ENCODE results near the gene PBRM1.
"Not testable (repeated sequence)": the region's sequence is repeated elsewhere in the genome, so short reads cannot be mapped to it uniquely, and the experiment has no call there.

The PBRM1 gene

DNA sequence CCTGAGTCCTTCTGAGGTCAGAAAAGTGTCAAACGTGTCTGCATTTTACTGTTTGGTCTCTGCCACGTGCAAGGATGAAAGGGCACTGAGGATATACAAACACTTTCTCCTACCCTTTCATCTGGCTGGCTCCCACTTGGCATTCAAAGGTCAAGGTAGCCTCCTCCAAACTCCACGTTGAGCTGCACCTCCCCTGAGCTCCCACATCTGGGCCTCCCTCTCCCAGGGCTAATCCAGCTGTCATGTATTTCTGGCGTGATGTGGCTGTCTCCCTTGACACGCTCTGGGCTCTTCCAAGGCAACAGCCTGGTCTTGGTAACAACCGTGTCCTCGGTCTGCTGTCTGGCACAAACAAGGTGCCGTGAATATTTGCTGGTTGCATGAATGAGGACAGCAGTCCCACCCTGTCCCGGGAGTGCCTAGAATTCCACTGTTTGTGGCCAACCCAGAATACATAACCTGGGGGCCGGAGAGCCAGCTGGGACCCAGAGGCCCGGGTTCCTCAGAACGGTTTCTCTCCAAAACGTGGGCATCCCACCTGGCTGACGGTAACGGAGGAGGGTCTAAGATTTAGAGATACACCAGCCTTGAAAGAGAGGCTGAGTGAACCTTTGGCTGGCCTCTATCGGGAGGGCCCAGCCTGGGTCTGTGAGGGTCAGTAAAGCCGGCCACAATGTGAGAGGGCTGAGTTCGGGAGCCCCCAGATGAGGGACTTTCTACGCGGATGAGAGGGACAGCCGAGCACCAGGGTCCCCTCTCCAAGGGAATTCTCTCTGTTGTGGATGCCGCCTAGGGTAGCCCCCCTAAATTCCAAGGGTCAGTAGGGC lies 19.1 kb upstream of the PBRM1 start:
- in situ Hi-C loops (cut with MboI; ENCODE audit: low sequenced_read_pairs), result no loop called here

- in situ Hi-C loops (cut with MboI; ENCODE audit: low sequenced_read_pairs), result no loop called here
These were observed 17.6 kb upstream of the PBRM1 start for GRCh38 chr3:52703341-52703740.

DNA sequence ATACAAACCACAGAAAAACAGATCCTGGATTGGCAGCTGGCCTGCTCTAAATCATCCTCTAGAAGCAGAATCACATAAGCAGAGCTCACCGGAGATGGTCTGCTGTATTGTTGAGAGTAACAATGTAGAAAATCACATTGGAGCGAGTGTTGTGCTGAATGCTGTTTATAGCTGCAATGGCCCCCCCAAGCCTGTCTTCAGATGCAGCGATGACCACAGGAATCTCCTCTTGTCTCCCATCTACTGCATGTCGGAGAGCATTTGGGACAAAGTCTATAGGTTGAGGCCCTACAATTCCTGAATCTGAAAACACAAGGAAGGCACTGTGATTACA lies 11.9 kb upstream of the PBRM1 start:
- in situ Hi-C loops (cut with MboI; ENCODE audit: low sequenced_read_pairs), result no loop called here

DNA sequence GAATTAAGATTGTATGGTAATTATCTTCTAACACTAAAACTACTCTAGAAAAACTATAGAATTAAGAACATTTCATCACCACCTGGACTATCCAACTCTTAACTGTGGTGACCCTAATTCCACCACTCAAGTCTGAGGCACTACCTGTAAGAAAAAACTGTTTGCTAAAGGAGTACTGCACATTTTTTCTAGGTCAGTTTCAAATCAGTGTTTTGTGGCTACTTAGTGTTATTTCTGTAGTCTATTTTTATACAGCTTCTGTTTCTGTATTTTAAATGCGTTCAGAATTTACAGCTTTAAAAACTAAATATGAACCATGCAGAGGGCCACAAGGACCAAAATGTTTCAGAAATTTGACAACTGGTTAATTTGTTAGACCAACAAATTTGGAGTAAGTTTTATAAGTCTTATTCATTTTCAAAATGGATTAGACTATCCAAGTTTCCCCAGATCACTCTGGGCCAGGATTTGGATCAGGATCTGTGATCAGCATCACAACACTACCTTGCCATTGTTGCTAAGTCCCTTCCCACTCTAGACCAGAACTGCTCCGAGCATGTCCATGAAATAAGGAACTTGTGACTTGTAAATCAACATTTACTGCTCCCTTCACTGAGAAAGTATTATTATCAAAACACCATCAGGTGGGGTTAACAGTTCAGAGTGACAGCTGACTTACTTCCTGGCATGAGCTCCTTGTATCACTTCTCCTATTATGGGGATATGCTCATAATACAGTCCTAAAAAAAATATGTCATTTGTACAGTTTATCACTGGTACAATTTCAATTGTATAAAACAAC lies 11.3 kb upstream of the PBRM1 start:
- in situ Hi-C loops (cut with MboI; ENCODE audit: low sequenced_read_pairs), result no loop called here

DNA sequence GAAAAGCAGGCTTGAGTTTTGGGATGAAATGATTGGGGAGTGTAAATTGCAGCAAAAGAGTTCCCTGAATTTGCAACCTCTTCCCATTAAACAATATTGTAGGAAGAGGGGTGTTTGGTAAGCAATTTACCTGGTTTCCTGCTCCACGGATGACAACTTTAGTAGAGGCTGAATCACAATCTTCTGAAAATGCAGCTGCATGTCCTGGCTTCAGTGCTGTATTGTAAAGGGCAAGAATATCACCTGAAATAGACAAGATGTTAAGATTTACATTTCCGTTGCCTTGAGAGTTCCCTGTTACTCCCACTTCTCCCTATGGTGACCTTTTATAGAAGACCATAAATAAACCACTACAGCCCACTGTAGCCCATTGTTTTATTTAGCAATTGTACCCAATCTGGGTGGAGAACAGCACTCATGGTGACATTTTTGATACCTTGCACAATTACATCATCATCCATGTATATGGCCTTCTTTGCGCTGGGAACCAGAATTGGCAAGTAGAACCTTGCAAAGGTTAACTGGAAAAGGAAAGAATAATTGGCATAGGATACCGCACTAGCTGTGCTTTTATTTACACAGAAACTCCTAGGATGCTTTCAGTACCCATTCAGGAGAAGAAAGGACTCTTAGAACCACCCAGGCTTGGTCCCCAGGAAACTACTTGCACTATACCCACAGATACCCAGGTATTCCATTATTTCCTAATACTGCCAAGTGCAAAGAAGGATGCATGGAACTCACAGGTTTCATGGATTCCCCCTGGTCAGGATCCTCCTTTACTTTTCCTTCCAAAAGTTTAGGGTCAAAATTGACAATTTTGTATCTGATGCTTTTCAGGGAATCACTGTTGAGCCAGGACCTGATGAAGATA lies 10.3 kb upstream of the PBRM1 start:
- in situ Hi-C loops (cut with MboI; ENCODE audit: low sequenced_read_pairs), result no loop called here

DNA sequence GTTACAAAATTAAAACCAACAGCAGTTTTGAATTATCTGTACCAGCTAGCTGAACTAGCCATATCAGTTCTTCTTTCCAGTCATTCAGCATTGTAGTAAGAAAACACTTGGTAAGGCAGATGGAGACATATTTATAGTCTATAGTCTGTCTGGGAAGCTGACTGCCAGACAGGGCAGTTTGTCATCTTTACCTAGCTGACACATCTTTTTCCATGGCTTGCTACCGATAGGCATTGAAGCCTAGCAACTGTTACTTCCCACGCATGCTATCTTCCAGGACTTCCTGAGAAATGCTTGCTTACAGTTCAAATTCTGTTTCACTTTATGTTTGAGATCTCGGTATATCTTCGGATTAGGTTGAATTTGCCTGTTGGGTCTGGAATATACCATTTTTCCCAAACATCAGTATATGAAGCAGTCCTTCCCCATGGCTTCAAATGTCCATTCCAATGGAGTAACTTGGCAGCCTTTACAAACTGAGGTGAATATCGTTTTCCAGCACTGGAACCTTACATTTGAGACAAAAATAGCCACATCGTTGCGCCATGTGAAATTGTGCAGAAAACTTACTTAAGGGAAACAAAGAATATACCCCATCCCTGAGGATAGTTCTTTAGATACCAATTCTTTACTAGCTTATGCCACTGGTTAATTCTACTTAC lies 8.9 kb upstream of the PBRM1 start:
- in situ Hi-C loops (cut with MboI; ENCODE audit: low sequenced_read_pairs), result no loop called here

DNA sequence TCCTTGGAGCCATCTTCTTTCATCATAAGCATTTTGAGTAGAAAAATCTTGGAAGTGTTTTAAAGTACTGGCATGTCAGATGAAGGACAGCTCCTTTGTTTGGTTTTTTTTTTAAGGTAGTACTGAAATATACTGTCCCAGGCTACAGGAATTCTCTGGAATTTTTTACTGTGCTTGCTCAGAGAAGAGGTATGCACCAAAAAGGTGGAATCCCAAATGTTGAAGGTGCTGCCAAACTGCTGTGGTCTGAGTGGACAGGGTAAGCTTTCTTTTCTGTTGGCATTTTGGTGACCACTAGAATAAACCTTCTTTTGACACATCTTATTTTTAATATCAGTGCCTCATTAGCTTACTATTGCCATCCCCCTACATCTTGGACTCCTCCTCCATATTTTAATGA lies 7.4 kb upstream of the PBRM1 start:
- in situ Hi-C loops (cut with MboI; ENCODE audit: low sequenced_read_pairs), result no loop called here

DNA sequence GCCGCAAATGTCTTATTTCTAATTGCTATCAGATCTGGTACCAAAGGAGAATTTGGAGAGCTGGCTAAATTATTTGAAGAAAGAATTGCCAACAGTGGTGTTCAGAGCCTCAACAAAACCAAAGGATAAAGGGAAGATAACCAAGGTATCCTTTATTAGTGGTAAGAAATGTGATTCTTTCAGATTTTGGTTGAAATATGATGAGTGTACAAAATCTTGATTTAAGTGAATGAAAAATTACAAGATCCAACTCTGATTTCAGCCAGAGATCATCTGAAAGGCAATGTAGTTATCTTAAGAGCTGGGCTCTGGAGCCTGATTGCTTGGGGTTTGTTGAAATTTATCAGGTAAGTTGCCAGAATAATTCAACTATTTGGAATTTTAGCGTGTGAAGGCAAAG lies 4.8 kb upstream of the PBRM1 start:
- in situ Hi-C loops (cut with MboI; ENCODE audit: low sequenced_read_pairs), result no loop called here

- in situ Hi-C loops (cut with MboI; ENCODE audit: low sequenced_read_pairs), result no loop called here
These were observed 3.4 kb upstream of the PBRM1 start for GRCh38 chr3:52689151-52689550.

DNA sequence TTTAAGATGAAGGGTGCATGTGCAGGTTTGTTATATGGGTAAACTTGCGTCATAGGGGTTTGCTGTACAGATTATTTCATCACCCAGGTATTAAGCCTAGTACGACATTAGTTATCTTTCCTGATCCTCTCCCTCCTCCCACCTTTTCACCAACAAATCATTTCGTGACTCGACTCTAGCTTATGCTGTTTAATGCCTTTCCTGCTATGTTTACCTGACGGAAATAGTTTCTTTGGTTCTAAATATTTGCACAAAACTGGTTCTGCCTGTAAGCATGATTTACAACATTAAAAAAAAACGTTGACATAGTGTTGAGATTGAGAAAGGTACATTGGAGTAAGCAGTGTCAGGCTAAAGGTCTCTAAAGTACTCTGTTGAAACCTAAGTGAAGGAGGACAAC lies 2.6 kb upstream of the PBRM1 start:
- in situ Hi-C loops (cut with MboI; ENCODE audit: low sequenced_read_pairs), result no loop called here

DNA sequence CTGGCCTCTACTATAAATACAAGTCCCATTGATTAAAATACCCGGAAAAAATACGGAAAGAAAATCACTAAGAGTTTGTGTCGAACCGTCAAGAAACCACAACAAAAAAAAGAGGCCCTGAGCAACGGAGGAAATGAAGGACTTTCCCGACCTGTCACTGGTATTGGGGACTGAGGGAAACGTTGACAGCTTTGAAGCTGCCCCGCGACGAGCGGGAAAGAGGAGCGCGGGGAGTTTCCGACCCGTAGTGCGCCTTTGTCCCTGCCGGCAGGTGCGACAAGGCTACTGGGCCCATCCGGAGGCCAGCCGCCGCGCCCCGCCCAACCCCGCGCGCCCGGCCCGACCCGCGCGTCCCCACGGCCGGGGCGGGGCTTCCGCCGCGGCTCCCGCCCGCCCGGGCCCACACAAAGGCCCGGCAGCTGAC lies 416 bp downstream of the PBRM1 start:
- in situ Hi-C loops (cut with MboI; ENCODE audit: low sequenced_read_pairs), result no loop called here

DNA sequence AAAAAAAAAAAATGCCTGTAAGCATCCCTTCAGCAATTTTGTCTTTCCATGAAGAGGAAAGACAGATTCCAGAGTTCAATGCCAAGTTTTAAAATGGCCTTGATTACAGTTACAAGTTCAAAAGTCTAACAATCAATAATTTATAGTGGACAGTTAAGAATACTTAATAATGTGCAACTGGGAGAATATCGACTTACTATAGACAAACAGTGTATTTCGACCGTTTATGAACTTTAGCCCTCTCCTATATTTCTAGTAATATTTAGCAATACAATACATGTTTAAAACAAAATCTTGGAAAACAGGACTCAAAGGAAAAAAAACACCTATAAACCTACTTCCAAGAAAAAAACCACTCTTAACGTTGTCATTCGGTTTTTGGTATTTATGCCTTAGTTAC lies 1.5 kb downstream of the PBRM1 start:
- in situ Hi-C loops (cut with MboI; ENCODE audit: low sequenced_read_pairs), result no loop called here

GRCh38 chr3:52683611-52684010 lies 2.1 kb downstream of the PBRM1 start:
- in situ Hi-C loops (cut with MboI; ENCODE audit: low sequenced_read_pairs), result no loop called here

DNA sequence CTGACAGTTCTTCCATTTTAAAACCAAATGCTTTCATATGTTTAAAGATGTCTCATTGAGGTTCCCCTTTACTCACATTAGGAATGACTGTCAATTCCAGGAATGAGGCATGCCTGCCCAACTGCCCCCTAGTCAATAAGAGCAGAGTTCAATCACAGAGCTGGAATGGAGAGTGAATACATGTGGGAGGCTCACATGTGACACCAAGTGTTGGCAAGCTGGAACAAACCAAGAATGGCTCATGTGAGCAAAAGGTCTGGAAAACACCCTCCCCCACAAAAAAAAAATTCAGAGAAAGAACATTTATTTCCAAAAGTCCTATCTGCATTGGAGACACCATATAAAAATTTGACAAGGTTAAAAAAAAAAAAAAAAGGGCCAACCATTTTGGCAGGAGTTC lies 3.7 kb downstream of the PBRM1 start:
- in situ Hi-C loops (cut with MboI; ENCODE audit: low sequenced_read_pairs), result no loop called here

DNA sequence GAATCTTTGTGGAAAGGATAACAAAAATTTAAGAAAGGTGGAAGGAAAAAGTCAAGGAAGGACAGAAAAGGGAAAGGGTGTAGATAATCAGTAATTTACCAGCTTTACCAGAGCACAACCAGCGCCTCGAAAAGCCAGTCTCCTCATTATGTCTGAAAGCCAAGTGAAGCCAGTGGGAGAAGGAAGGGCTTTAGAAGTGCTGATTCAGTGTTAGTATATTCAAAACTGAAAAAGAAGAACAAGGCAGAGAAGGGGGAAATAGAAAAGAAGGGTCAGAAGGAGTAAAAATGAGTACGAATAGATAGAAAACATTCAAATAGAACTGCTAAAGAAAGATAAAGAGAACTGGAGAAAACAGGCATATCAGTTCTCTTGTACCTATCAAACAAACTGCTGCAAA lies 4.1 kb downstream of the PBRM1 start:
- in situ Hi-C loops (cut with MboI; ENCODE audit: low sequenced_read_pairs), result no loop called here

- in situ Hi-C loops (cut with MboI; ENCODE audit: low sequenced_read_pairs), result no loop called here
These were observed 5.9 kb downstream of the PBRM1 start for GRCh38 chr3:52679811-52680210.

GRCh38 chr3:52679199-52679538 lies 6.5 kb downstream of the PBRM1 start:
- in situ Hi-C loops (cut with MboI; ENCODE audit: low sequenced_read_pairs), result no loop called here

DNA sequence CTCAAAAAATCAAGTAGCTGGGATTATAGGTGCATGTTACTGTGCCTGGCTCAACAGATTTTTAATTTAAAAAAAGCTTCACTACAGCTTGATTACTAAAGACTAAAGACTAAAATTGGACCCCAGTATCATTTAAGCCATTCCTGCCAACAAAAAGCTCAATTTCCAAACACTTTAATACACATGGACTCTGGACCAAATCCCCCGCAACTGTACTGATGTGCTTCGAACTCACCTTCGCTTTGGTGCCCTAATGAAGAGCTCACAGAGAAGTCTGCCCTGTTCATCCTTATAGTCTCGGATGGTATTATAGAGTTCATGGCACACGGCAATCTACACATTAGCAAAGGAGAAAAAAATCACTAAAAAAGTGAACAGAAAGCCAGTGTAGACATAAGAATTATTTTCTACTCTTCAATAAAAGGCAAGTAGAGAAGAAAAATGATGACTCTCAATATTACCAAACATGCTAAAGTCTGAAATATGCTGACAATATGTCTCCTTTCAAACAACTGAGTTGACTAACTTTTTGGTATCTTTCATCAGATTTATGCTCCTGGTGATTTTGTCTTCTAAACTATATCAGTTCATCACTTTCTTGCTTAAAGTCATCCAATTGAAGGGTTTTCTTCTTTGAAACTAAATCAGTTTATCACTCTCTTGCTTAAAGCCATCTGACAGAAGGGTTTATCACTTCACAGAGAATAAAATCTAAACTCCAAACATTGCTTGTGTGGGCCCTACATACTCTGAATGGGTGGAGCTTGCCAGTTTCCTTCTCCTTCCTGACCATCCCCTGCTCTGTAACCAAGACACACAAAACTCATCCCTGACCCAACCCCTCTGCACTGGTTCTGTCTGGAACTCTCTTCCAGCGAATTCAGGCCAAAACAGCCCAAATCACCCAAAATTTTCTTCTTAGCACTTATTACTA lies 7.2 kb downstream of the PBRM1 start:
- in situ Hi-C loops (cut with MboI; ENCODE audit: low sequenced_read_pairs), result no loop called here

DNA sequence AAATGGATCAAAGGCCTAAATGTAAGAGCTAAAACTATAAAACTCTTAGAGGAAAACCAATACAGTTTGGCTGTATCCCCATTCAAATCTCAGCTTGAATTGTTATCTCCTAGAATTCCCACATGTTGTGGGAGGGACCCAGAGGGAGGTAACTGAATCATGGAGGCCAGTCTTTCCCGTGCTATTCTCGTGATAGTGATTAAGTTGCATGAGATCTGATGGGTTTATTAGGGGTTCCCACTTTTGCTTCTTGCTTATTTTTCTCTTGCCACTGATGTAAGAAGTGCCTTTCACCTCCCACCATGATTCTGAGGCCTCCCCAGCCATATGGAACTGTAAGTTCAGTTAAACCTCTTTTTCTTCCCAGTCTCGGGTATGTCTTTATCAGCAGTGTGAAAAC lies 9.5 kb downstream of the PBRM1 start:
- in situ Hi-C loops (cut with MboI; ENCODE audit: low sequenced_read_pairs), result not testable (repeated sequence)

DNA sequence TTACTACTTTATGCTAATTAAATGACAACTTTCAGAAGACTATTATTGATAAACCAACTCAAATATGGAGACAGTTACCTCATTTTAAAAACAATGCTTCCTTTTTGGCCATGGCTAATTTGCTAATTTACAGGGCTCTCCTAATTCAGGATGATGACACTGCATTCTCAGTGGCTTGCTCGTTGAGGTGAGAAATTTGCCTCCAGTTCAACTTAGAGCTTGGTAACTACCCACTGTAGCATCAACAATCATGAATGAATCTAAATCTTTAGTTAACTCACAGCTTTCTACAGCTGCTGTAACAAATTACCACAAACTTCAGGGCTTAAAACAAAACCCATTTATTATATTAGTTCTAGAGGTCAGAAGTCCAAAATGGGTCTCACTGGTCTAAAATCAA lies 14.0 kb downstream of the PBRM1 start:
- in situ Hi-C loops (cut with MboI; ENCODE audit: low sequenced_read_pairs), result no loop called here

Data from HL-60/S4 treated with retinoic acid at 250 ng/mL for 4 days and 3 days (cell line).